H1 (cell line): Measurements from ENCODE around the gene ARRB1. TPM values are rescaled to one million over a fixed set of nuclear protein-coding genes. Genes with fewer than 3 reads are reported as not detected.

Experiments
- CTCF ChIA-PET: fragments of 300-600 bp; sonication (Branson Sonifier 250); formaldehyde crosslinking; loops from one replicate; lab custom pipeline; 2021; ENCODE audit not compliant: partially characterized antibody; lab: Charles Lee
- POLR2A ChIA-PET: fragments of 300-600 bp; sonication (Branson Sonifier 250); formaldehyde crosslinking; loops from one replicate; lab custom pipeline; 2021; ENCODE audit warnings: inconsistent platforms; ENCODE audit not compliant: partially characterized antibody; lab: Charles Lee
- DNase-seq, 2 experiments: peaks; one replicate each; pipeline versions ENCODE4 v3.0.0 to v3.0.0-alpha.2; 2010 to 2022; ENCODE audit warnings: low spot score in 2 of 2, low read depth in 1 of 2, mixed read lengths in 1 of 2
- FAIRE-seq: peaks from 2 replicates; lab custom pipeline; 2011; peaks lifted over from hg19 to GRCh38; lab: Jason Lieb, UNC
- H2AFZ ChIP-seq: 2 replicates; pipeline ENCODE4 v1.8.1; 2012; ENCODE audit warnings: low read length, inconsistent platforms
- H2AK5ac ChIP-seq: 2 replicates; pipeline ENCODE4 v1.6.1; 2013; ENCODE audit warnings: low read depth, low read length
- H2BK120ac ChIP-seq: replicated peaks from 2 replicates; pipeline ENCODE3; 2013; ENCODE audit warnings: low read depth, low read length, inconsistent platforms
- H2BK12ac ChIP-seq: 2 replicates; pipeline ENCODE4 v1.6.1; 2013; ENCODE audit warnings: low read depth, low read length
- H2BK15ac ChIP-seq: 2 replicates; pipeline ENCODE4 v1.6.1; 2013; ENCODE audit warnings: low read length
- H2BK20ac ChIP-seq: 2 replicates; pipeline ENCODE4 v1.6.1; 2013; ENCODE audit warnings: low read length
- H2BK5ac ChIP-seq: 2 replicates; pipeline ENCODE4 v1.6.1; 2013; ENCODE audit warnings: low read depth, low read length
- H3K14ac ChIP-seq: 2 replicates; pipeline ENCODE4 v1.6.1; 2013; ENCODE audit warnings: inconsistent platforms; ENCODE audit not compliant: insufficient read length
- H3K18ac ChIP-seq: 2 replicates; pipeline ENCODE4 v1.6.1; 2013; ENCODE audit warnings: low read length; ENCODE audit errors: extremely low read depth
- H3K23ac ChIP-seq: 2 replicates; pipeline ENCODE4 v1.6.1; 2013; ENCODE audit warnings: inconsistent platforms; ENCODE audit not compliant: insufficient read length
- H3K23me2 ChIP-seq: 2 replicates; pipeline ENCODE4 v1.6.1; 2013; ENCODE audit warnings: low read depth, low read length
- H3K27ac ChIP-seq: 2 replicates; pipeline ENCODE4 v1.6.1; 2011; ENCODE audit warnings: low read depth, low read length, inconsistent platforms
- H3K27me3 ChIP-seq, 4 experiments: replicated peaks in 1 of 4; 1 replicate in 1 of 4; 2 replicates in 3 of 4; pipeline versions ENCODE4 v1.6.1 to v1.8.1; 2011 to 2013; ENCODE audit warnings: low read length in 3 of 4, mild to moderate bottlenecking in 3 of 4, inconsistent platforms in 2 of 4, mixed read lengths in 2 of 4, moderate library complexity in 1 of 4; ENCODE audit not compliant: control insufficient read depth in 3 of 4, insufficient read depth in 3 of 4; ENCODE audit errors: extremely low read depth in 1 of 4
- H3K36me3 ChIP-seq, 4 experiments: 2 replicates each; pipeline versions ENCODE4 v1.6.1 to v1.8.1; 2011 to 2013; ENCODE audit warnings: mild to moderate bottlenecking in 4 of 4, low read length in 3 of 4, moderate library complexity in 2 of 4, control low read depth in 1 of 4, inconsistent platforms in 1 of 4; ENCODE audit not compliant: insufficient read depth in 4 of 4, control insufficient read depth in 2 of 4
- H3K4ac ChIP-seq: replicated peaks from 2 replicates; pipeline ENCODE3; 2013; ENCODE audit warnings: low read length, low read depth, mixed read lengths, inconsistent platforms; ENCODE audit not compliant: insufficient read length
- H3K4me1 ChIP-seq, 4 experiments: replicated peaks in 1 of 4; 1 replicate in 1 of 4; 2 replicates in 3 of 4; pipeline versions ENCODE4 v1.6.1 to v1.8.1; 2011 to 2013; ENCODE audit warnings: low read length in 3 of 4, inconsistent platforms in 2 of 4, mixed read lengths in 1 of 4; ENCODE audit not compliant: insufficient read depth in 4 of 4, control insufficient read depth in 3 of 4
- H3K4me2 ChIP-seq, 2 experiments: 2 replicates each; pipeline versions ENCODE4 v1.6.1 to v1.8.1; 2011 to 2013; ENCODE audit warnings: low read depth in 2 of 2, low read length in 2 of 2, control low read depth in 1 of 2, inconsistent platforms in 1 of 2, mild to moderate bottlenecking in 1 of 2; ENCODE audit not compliant: insufficient read depth in 1 of 2
- H3K4me3 ChIP-seq, 4 experiments: fragments of 200-600, 300-600 bp in 1 of 4; sonication (generic), shearing (Covaris generic), sonication (Bioruptor Twin) in 1 of 4; 2 replicates each; pipeline versions ENCODE4 v1.5.1 to v1.8.1; 2011 to 2016; ENCODE audit warnings: low read length in 4 of 4, low read depth in 3 of 4, control low read depth in 2 of 4, inconsistent platforms in 2 of 4, mild to moderate bottlenecking in 2 of 4, mixed read lengths in 1 of 4, moderate library complexity in 1 of 4; ENCODE audit not compliant: insufficient read depth in 2 of 4; ENCODE audit errors: extremely low read depth in 1 of 4
- H3K56ac ChIP-seq: replicated peaks from 2 replicates; pipeline ENCODE3; 2013; ENCODE audit warnings: low read depth, mild to moderate bottlenecking, mixed read lengths, low read length, inconsistent platforms; ENCODE audit not compliant: insufficient read length
- H3K79me1 ChIP-seq: 2 replicates; pipeline ENCODE4 v1.6.1; 2013; ENCODE audit warnings: low read depth, low read length, control low read depth
- H3K79me2 ChIP-seq, 2 experiments: 2 replicates each; pipeline versions ENCODE4 v1.6.1 to v1.8.1; 2012 to 2013; ENCODE audit warnings: low read length in 2 of 2, mild to moderate bottlenecking in 2 of 2, inconsistent platforms in 1 of 2; ENCODE audit not compliant: insufficient read depth in 2 of 2, control insufficient read depth in 1 of 2
- H3K9ac ChIP-seq, 4 experiments: replicated peaks in 1 of 4; 1 replicate in 1 of 4; 2 replicates in 3 of 4; pipeline versions ENCODE4 v1.6.1 to v1.8.1; 2011 to 2013; ENCODE audit warnings: low read depth in 3 of 4, low read length in 3 of 4, control low read depth in 2 of 4, mild to moderate bottlenecking in 2 of 4, moderate library complexity in 2 of 4, inconsistent platforms in 1 of 4; ENCODE audit errors: extremely low read depth in 1 of 4
- H3K9me3 ChIP-seq, 2 experiments: 2 replicates each; pipeline versions ENCODE4 v1.6.1 to v1.8.1; 2012 to 2013; ENCODE audit warnings: mild to moderate bottlenecking in 2 of 2, moderate library complexity in 2 of 2, control low read depth in 1 of 2, inconsistent platforms in 1 of 2, low read depth in 1 of 2, low read length in 1 of 2, mixed read lengths in 1 of 2; ENCODE audit not compliant: insufficient read depth in 2 of 2
- H4K20me1 ChIP-seq, 2 experiments: replicated peaks in 1 of 2; 2 replicates each; pipeline versions ENCODE3 to v1.8.1; 2011 to 2013; ENCODE audit warnings: inconsistent platforms in 2 of 2, low read length in 2 of 2, mild to moderate bottlenecking in 1 of 2; ENCODE audit not compliant: insufficient read depth in 2 of 2, control insufficient read depth in 1 of 2
- H4K5ac ChIP-seq: 2 replicates; pipeline ENCODE4 v1.6.1; 2013; ENCODE audit warnings: low read length, low read depth, mixed read lengths, inconsistent platforms; ENCODE audit not compliant: insufficient read length
- H4K8ac ChIP-seq: 2 replicates; pipeline ENCODE4 v1.8.0; 2013; ENCODE audit warnings: mild to moderate bottlenecking, moderate library complexity, low read length, inconsistent platforms; ENCODE audit not compliant: insufficient read depth; ENCODE audit errors: extremely low read depth
- H4K91ac ChIP-seq: replicated peaks from 2 replicates; pipeline ENCODE3; 2013; ENCODE audit warnings: low read length, mixed read lengths, inconsistent platforms; ENCODE audit not compliant: insufficient read length
- HDAC2 ChIP-seq, 2 experiments: fragments of 300-600 bp in 1 of 2; sonication (generic) in 1 of 2; IDR thresholded peaks; 2 replicates each; pipeline ENCODE4 v1.6.1; 2011 to 2012; ENCODE audit warnings: low read depth in 2 of 2, low read length in 2 of 2, mild to moderate bottlenecking in 2 of 2, moderate library complexity in 2 of 2, borderline replicate concordance in 1 of 2, inconsistent platforms in 1 of 2
- MAFK ChIP-seq: IDR thresholded peaks from 2 replicates; pipeline ENCODE4 v1.6.1; 2012; ENCODE audit warnings: low read depth, mild to moderate bottlenecking, improper control_type of control experiment, low read length
- SIRT6 ChIP-seq: IDR thresholded peaks from one replicate; pipeline ENCODE4 v1.7.1; 2012; ENCODE audit warnings: low read length, inconsistent platforms
- TAF1 ChIP-seq: IDR thresholded peaks from 2 replicates; pipeline ENCODE4 v1.6.1; 2011; ENCODE audit warnings: mild to moderate bottlenecking, low read depth, low read length
- USF2 ChIP-seq: IDR thresholded peaks from 2 replicates; pipeline ENCODE4 v1.6.1; 2011; ENCODE audit warnings: low read length, improper control_type of control experiment
- WGBS, 2 experiments: shearing (Covaris generic) in 1 of 2; methylation state at CpG; one replicate each; pipeline versions ENCODE4 v1.1.6 to v1.1.7; 2013 to 2015; ENCODE audit warnings: low lambda C conversion rate in 2 of 2, mixed read lengths in 2 of 2, inconsistent platforms in 1 of 2, low coverage in 1 of 2, missing lambda C conversion rate in 1 of 2; ENCODE audit not compliant: insufficient replicate concordance in 2 of 2, insufficient coverage in 1 of 2, insufficient read length in 1 of 2; ENCODE audit errors: extremely low coverage in 1 of 2, missing lambda C conversion rate in 1 of 2; 5-methylcytosine and 5-hydroxymethylcytosine counted together
- polyA plus RNA-seq, 7 experiments: library from polyadenylated mRNA; depleted of rRNA in 3 of 7; stranded (reverse) in 5 of 7; unstranded in 2 of 7; fragments of >200 nt in 5 of 7; fragments of 200-250 nt in 2 of 7; gene quantifications; 1 replicate in 5 of 7; 2 replicates in 1 of 7; 4 replicates in 1 of 7; pipeline versions ENCODE4 v1.2.1 to v1.2.3, GENCODE V29; 2011 to 2013; ENCODE audit warnings: missing spikeins in 2 of 7, mixed read lengths in 2 of 7
- total RNA-seq: library from RNA; stranded (reverse); fragmentation: NEBNext Ultra II Directional; extraction: Animal tissue kit (Norgen Biotek cat#: 25700); gene quantifications from 2 replicates; pipeline ENCODE4 v1.2.1, GENCODE V29; 2021

Gene ARRB1
- total and polyA plus RNA-seq, 2 of the 8 experiments (the other 6 are each of a cell fraction or from before 2014, with no cell fraction given), result 9.4 to 31.8 TPM

GRCh38 chr11:75276186-75276585 is 75.3 kb downstream of the ARRB1 start:
- no peak overlapping the region for H3K56ac ChIP-seq
- H2BK20ac ChIP-seq, result no peak overlapping the region
- ChIA-PET POLR2A (interaction anchor here (1.6 to 2.1 kb wide), 3 partner anchors 13 to 124 kb away, joined by 5 to 11 read pairs (median 6); no protein-coding TSS in a partner anchor), CTCF (interaction anchor here (0.7 to 18.0 kb wide), 18 partner anchors 11 to 256 kb away, joined by 3 to 327 read pairs (median 4); no protein-coding TSS in a partner anchor)
- no peak overlapping the region for H2BK120ac ChIP-seq
- H4K20me1 ChIP-seq, result no peaks in the 10 kb centered on the region
- H3K4me2 ChIP-seq, result no peak overlapping the region
- H3K4me3 ChIP-seq, result no peak overlapping the region
- no peaks in the 10 kb centered on the region for H3K79me1 ChIP-seq
- H2BK12ac ChIP-seq, result no peak overlapping the region
- DNase-seq (peak in 1 of 2 experiments; percentile 24), FAIRE-seq (no peak)
- no peak overlapping the region for H4K8ac ChIP-seq
- H3K9me3 ChIP-seq, result no peaks in the 10 kb centered on the region
- TF ChIP-seq MAFK (no peak), TAF1 (no peak), HDAC2 (IDR thresholded peaks at IDR 0.05; ENCODE audit: borderline replicate concordance in 1 of 2, low read depth in 2 of 2, low read length in 2 of 2) (no peak), SIRT6 (no peak), USF2 (no peak)
- no peaks in the 10 kb centered on the region for H3K36me3 ChIP-seq
- no peaks in the 10 kb centered on the region for H3K23me2 ChIP-seq
- H3K79me2 ChIP-seq, result no peaks in the 10 kb centered on the region
- WGBS, 2 experiments, result 85% methylated on average over 2 of the region's 2 CpGs; no CpG with 5 or more reads in 1 of the 2 experiments
- H2AFZ ChIP-seq, result no peak overlapping the region
- no peak overlapping the region for H2BK15ac ChIP-seq
- no peak overlapping the region for H3K4ac ChIP-seq
- no peak overlapping the region for H3K9ac ChIP-seq
- no peaks in the 10 kb centered on the region; a peak in 1 of 7 replicates for H3K4me1 ChIP-seq
- no peaks in the 10 kb centered on the region for H3K27me3 ChIP-seq
- H3K27ac ChIP-seq, result no peak overlapping the region
- no peak overlapping the region for H2AK5ac ChIP-seq
- no peak overlapping the region for H3K14ac ChIP-seq
- H2BK5ac ChIP-seq, result no peak overlapping the region
- no peak overlapping the region for H3K23ac ChIP-seq
- no peak overlapping the region for H4K5ac ChIP-seq
- H4K91ac ChIP-seq, result no peak overlapping the region
- no peak overlapping the region for H3K18ac ChIP-seq
